ENCODE measurements around the gene RHBDL1.

The RHBDL1 gene

DNA sequence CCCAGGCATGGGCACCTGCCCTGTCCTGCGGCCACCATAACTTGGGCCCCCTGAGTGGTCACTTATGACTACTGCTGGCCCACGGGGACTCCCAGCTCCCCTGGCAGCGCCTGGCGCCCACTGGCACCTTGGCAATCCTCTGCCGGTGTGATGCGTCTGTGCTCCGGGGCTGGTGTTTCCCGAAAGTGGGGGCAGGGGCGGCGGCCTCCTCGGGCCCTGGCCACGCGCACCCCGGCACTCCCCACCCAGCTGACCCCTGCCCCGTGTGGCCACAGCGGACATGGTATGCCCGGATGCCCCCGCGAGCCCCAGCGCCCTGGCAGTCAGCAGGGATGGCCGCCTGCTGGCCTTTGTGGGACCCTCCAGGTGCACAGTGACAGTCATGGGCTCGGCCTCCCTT lies 18.0 kb upstream of the RHBDL1 start:
- no peak for DNase-seq (ENCODE audit: low spot score)

DNA sequence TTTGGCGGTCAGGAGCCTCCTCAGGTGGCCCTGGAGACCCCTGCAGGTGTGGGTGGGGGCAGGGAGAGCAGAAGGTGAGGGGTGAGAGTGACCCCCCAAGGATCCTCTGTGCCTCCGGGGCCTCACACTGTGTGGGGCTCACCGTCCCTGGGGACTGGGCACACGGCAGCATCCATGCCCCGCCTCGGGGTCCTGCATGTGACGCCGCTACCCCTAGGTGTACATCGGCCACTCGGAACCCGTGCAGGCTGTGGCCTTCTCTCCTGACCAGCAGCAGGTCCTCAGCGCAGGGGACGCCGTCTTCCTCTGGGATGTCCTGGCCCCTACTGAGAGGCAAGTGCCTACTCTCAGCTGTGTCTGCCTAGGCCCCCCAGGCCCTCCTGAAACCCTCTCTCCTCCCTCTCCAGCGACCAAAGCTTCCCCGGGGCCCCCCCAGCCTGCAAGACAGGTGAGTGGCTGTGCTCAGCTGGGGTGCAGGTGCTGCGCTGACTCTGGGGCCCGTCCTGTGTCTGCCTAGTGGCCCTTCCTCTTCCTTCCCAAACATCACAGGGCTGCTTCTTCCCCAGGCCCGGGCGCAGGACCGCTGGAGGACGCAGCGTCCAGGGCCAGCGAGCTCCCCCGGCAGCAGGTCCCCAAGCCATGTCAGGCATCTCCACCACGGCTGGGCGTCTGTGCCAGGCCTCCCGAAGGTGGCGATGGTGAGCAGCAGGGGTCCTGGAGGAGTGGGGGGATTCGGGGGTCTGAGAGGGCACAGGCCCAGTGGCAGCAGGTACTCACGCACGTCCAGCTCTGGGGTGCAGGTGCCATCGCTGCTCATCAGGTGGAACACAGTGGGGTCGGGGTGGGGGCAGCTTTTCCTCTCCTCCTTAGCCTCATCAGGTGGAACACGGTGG lies 16.5 kb upstream of the RHBDL1 start:
- no peak for DNase-seq (ENCODE audit: low spot score)

DNA sequence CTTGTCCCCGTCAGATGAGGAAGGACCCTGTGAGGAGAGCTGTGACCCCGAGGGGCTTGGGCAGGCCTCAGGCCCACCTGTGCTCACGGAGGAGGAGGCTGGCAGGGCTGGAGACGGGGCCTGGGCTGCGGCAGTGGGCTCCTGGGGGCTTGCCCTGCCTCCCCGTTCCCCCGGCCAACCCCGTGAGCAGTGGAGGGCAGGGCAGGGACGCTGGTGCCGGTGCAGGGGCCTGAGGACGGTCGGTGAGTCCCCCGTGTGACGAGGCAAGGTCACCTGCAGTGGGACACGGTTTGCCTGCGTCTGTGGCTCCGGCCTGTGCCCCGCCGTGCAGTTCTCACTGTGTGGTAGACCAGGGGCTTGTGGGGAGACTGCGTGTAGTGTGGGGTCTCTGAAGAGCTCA lies 15.9 kb upstream of the RHBDL1 start:
- DNase-seq (ENCODE audit: low spot score): no peak

DNA sequence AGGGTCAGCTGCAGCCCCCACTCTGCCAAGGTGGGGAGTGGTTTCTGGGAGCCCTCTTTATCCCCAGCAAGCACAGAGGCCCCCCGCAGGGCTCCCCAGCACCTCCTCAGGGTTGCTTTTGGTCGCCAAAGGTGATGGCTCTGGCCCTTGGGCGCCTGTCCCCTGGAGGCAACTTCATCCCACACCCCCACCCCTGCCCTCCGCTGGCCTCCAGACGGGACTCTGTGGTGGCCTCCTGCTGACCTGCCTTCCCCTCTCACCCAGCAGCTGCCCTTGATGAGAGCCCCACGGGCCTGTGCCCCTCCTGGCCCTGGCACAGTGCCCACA lies 15.4 kb upstream of the RHBDL1 start:
- no peak for DNase-seq (ENCODE audit: low spot score)

DNA sequence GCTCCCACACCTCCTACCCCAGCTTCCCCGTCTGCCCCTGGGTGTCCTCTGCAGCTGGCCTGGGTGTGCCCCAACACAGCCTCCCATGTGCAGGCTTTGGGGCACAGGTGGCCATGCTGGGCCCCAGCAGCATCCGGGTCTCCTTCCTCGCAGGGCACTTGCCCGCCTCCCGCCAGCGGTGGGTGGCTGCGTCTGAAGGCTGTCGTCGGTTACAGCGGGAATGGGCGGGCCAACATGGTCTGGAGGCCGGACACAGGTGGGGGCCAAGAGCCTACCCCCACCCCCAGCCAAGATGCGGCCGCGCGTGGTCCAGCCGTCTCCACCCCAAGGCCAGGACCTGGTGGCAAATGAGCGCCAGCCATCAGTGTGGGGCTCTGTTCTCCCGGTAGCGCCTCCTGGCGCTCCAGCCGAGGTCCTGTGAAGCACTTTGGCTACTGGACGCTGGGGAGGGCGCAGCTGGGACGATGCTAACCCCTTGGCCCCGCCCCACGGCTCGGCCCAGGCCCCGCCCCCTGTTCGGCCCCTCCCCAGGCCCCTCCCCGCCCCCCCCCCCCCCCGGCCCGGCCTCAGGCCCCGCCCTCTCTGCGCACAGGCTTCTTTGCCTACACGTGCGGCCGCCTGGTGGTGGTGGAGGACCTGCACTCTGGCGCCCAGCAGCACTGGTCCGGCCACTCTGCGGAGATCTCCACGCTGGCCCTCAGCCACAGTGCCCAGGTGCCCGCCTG lies 14.8 kb upstream of the RHBDL1 start:
- DNase-seq (ENCODE audit: low spot score): peak; percentile 91

DNA sequence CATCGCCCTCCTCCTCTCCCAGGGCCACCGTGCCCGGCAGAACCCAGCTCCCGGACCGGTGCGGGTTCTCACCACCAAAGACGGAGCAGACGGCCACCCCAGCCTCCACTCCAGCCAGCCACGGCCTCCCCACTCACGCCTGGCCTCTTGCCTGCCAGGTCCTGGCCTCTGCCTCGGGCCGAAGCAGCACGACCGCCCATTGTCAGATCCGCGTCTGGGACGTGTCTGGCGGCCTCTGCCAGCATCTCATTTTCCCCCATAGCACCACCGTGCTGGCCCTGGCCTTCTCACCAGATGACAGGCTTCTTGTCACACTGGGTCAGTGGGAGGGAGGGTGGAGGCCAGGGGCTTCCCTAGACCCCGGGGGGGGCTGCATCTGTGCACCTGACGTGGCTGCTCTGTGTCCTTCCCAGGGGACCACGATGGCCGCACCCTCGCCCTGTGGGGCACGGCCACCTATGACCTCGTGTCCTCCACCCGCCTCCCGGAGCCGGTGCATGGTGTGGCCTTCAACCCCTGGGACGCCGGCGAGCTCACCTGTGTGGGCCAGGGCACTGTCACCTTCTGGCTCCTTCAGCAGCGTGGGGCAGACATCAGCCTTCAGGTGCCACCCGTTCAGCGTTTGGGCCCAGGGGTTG lies 14.2 kb upstream of the RHBDL1 start:
- no peak for DNase-seq (ENCODE audit: low spot score)

DNA sequence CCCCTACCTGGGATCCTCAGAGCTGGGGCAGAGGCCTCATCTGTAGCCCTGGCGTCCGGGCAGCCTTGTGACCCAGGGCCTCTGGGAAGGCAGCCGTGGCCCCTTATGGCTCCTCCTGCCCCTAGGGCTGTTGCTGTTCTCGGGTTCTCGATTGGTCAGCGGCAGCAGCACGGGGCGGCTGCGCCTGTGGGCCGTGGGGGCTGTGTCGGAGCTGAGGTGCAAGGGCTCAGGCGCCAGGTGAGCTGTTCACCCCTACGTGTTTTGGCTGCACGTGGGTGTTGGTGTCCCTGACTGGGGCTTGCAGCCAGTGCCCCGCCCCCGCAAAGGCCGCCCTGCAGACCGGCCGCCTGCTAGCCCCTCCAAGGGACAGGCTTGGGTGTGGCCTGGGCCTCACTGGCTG lies 13.4 kb upstream of the RHBDL1 start:
- no peak for DNase-seq (ENCODE audit: low spot score)

DNA sequence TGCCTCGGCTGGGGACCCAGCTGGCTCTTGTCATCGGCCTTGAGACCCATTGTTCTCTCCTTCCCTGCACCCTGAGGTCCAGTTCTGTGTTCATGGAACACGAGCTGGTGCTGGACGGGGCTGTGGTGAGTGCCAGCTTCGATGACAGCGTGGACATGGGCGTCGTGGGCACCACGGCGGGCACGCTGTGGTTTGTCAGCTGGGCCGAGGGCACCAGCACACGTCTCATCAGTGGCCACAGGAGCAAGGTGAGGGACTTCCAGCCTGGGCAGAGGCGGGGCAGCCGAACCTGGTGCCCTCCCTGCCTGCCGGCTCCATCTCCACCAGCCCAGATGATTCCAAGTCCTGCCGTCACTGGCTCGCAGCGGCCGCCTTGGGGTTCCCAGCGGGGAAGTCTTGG lies 12.9 kb upstream of the RHBDL1 start:
- DNase-seq (ENCODE audit: low spot score): no peak

DNA sequence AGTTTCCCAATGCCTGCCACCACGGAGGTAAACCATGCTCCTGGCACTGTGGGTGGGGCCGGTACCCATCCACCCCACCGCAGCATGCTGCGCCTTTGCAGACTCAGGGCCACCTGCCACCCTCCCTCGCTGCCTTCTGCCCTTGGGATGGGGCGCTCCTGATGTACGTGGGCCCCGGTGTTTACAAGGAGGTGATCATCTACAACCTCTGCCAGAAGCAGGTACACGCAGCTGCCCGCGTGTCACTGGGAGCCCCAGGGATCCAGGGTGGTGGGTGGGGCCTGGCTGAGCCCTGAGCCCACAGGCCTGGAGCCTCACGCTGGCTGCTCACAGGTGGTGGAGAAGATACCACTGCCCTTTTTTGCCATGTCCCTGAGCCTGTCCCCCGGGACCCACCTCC lies 8.9 kb upstream of the RHBDL1 start:
- no peak for DNase-seq (ENCODE audit: low spot score)

DNA sequence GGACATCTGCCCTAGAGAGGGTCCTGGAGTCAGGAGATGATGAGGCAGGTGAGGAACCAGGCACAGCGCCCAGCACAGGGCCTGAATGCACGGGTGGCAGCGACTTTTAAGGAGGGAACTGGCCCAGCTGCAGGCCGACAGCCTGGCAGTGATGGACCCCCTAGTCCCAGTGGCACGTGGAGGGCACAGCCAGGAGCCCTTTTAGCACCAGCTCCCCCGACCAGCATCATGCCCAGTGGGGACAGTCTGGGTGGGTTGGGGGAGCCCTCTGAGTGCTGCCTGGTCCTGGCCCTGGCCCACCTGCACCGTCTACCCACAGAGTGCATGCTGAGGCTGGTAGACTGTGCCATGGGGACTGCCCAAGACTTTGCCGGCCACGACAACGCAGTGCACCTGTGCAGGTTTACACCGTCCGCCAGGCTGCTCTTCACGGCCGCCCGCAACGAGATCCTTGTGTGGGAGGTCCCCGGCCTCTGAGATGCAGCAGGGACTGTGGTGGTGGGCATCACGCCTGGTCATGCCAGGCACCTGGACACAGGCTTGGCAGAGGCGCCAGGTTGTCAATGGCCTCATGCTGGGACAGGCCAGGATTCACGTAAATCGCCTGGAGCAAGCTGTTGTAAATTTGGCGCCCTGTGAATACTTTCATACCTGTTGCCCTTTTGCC lies 8.2 kb upstream of the RHBDL1 start:
- no peak for DNase-seq (ENCODE audit: low spot score)

DNA sequence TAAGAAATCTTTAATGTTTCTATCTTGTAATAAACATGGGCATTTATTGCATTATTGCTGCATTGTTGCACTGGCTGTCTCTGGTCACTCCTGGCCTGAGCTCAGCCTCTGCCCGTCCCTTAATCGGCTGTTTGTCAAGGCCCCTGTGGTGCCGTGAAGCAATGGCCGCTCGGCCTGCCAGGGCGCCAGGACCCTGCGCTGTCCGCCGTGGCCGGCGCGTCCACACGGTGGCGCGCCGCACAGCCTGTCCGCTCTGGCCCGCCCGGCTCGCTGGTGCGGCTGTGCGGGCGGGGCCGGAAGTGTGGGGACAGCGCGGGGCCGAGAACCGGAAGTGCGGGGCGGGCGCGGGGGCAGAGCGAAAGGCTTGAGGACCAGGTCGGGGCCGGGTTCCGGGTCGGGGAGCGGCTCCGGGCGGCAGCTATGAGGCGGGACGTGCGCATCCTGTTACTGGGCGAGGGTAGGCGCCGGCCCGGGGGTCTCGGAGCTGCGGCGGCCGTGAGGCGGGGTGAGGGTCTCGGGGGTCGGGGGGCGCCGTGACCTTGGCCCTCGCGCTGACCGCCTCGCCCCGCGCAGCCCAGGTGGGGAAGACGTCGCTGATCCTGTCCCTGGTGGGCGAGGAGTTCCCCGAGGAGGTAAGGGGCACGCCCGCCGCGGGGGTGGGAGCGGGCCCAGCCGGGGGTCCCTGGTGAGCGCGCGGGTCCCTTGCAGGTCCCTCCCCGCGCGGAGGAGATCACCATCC lies 7.5 kb upstream of the RHBDL1 start, which contains the start of gene RHOT2:
TSS of gene RHOT2 (plus strand) at position 353 of the 739 bp plus-strand sequence. CDS start at position 421, 68 bp downstream.
- DNase-seq (ENCODE audit: low spot score): peak; percentile 82

DNA sequence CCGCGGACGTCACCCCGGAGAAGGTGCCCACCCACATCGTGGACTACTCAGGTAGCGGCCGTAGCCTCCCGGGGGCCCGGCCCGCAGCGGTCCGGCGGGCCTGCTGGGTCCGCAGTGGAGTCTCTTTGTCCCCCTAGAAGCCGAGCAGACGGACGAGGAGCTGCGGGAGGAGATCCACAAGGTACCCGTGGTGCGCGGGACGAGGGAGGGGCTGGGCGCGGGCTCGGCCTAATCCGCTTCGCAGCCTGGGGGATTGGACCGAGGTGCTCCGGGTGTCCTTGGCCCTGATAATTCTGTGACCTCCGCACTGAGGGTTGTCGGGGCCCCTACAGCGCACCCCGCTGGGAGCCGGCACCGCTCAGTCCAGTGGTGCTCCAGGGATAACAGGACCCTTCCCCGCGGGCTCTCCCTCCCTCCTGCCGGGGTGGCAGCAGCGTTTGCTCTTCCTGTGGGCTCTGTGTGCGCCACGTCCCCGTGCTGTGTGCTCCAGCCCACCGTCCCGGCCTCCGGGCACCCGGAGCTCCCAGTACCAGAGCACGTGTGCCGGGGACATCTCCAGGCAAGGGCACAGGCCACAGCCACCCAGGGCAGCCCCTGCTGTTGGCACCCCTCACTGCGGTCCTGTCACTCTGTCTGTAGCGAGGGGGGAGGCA lies 6.8 kb upstream of the RHBDL1 start:
- DNase-seq (ENCODE audit: low spot score): no peak

DNA sequence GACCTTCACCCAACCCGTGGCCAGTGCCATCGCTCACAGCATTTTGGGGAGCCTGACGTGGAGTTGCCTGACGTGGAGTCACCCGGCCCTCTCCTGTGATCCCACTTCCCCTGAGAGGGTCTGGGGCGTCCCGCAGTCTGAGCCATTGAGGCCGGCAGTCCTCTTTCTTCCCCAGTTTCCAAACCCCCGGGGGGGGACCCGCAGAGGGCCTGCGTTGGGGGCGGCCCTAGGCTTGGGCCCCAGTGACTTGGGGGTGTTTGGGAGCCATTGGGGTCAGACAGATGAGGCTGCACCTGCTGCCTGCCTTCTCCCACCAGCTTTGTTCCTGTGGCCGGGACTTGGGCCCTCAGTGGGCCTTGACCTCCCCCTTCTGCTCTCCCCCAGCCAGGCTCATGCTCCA lies 5.8 kb upstream of the RHBDL1 start:
- no peak for DNase-seq (ENCODE audit: low spot score)

DNA sequence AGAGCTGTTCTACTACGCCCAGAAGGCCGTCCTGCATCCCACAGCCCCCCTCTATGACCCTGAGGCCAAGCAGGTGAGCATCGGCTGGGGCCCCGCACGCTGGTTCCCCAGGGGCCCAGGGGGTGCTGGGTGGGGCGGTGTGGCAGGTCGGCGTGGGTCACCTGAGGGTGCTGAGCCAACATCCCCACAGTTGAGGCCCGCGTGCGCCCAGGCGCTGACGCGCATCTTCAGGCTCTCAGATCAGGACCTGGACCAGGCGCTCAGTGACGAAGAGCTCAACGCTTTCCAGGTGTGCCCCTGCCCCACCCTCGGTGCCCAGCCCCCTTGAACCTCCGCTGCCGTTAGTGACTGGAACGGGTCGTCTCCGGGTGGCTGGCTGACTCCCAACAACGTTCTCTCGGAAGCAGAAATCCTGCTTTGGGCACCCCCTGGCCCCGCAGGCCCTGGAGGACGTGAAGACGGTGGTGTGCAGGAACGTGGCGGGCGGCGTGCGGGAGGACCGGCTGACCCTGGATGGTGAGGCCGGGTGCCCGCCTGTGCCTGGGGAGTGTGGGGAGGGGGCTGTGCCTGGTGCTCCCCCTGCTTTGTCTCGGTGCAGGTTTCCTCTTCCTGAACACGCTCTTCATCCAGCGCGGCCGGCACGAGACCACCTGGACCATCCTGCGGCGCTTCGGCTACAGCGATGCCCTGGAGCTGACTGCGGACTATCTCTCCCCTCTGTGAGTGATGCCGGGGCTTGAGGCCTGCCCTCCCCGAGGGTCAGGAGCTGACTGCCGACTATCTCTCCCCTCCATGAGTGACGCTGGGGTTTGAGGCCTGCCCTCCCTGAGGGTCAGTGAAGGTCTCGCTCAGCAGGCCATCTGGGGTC lies 4.8 kb upstream of the RHBDL1 start:
- DNase-seq (ENCODE audit: low spot score): no peak

DNA sequence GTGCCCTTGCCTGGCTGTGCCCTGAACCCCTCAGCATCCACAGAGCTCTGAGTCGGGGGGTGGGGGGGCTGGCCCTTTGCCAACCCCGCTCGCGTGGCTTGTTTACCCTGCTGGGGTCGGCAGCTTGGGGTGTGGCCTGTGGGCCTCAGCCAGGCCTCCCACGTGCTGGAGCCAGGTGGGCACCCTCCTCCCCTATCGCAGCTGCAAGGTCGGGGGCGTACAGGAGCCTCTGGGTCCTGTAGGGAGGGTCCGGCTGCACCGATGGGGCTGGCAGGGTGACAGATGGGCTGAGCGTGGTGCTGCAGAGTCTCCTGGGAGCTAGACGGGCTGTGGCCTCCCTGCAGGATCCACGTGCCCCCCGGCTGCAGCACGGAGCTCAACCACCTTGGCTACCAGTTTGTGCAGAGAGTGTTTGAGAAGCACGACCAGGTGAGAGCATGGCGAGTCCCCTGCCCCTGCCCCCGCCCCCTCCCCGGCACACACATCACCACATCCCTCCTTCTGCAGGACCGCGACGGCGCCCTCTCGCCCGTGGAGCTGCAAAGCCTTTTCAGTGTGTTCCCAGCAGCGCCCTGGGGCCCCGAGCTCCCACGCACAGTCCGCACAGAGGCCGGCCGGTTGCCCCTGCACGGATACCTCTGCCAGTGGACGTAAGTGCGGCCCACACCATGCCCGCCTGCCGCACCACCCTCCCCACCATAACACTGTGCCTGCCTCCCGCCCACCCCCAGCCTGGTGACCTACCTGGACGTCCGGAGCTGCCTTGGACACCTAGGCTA lies 3.9 kb upstream of the RHBDL1 start:
- no peak for DNase-seq (ENCODE audit: low spot score)

DNA sequence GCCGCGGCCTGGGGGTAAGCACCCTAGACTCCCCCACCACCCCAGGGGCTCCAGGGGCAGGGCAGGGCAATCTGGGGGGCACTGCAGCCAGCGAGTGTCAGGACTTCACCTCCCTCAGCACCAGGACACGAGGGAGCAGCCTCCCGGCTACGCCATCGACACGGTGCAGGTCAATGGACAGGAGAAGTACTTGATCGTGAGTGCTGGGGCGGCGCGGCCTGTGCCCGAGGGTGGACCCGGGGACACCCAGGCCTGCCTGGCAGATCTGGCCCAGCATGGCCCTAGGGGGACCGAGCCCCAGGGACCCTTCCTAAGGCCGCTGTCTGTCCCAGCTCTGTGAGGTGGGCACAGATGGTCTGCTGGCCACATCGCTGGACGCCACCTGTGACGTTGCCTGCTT lies 3.1 kb upstream of the RHBDL1 start:
- DNase-seq (ENCODE audit: low spot score): no peak

DNA sequence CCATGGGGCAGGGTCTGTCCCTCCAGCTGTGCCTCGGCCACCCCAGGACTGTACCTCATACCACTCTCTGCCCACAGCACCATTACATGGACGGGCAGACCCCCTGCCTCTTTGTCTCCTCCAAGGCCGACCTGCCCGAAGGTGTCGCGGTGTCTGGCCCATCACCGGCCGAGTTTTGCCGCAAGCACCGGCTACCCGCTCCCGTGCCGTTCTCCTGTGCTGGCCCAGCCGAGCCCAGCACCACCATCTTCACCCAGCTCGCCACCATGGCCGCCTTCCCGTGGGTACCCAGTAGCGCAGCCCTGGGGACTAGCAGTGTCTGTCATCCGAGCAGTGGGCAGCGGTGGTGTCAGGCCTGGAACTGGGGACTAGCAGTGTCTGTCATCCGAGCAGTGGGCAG lies 2.6 kb upstream of the RHBDL1 start:
- DNase-seq (ENCODE audit: low spot score): no peak

DNA sequence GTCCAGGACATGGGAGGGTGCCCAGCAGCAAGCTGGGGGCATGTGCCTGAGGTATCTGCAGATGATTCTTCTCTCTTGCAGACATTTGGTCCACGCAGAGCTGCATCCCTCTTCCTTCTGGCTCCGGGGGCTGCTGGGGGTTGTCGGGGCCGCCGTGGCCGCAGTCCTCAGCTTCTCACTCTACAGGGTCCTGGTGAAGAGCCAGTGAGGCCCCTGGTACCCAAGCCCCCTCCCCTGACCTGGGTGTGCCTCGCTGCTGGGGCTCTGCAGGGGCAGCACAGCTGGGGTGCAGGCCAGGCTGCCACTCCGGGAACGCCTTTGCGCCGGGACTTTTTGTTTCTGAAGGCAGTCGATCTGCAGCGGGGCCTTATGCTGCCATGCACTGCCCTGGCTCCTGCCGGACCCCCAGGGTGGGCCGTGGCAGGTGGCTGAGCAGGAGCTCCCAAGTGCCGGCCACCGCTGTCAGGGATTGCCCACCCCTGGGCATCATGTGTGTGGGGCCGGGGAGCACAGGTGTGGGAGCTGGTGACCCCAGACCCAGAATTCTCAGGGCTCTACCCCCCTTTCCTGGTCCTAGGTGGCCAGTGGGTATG lies 2.0 kb upstream of the RHBDL1 start:
- DNase-seq (ENCODE audit: low spot score): no peak

Data from kidney capillary endothelial cell (primary cell).